A549 treated with CpdA at 1 μM for 4 hours (cell line): ENCODE data around the gene RGS1. TPM values are rescaled to one million over a fixed set of nuclear protein-coding genes. Genes with fewer than 3 reads are reported as not detected.

Experiments used
- total RNA-seq: library from RNA; stranded (reverse); fragments of 200-300 nt; extraction: Qiagen RNA extraction; gene quantifications from 5 replicates; pipeline ENCODE4 v1.2.3, GENCODE V29; 2022; ENCODE audit warnings: low read depth

The RGS1 gene
- not detected in 5 replicates for total RNA-seq

GRCh38 chr1:192575499-192576189 lies at the start of gene RGS1:
RGS1 (plus strand) TSS chr1:192575773; CDS start chr1:192575793, 20 bp downstream.

Other genes starting within 250 kb of the RGS1 start
- gene RGS13, start 60.4 kb downstream of the RGS1 start, total RNA-seq, result not detected in 5 replicates
- 15.3 to 22.5 TPM (median 18.2 TPM) in 5 replicates for gene RGS2, start 233.3 kb downstream of the RGS1 start, total RNA-seq